SU-DHL-6 (cell line): Measurements from ENCODE around the gene ZNF577.
"Not testable (repeated sequence)": the region's sequence is repeated elsewhere in the genome, so short reads cannot be mapped to it uniquely, and the experiment has no call there.

Experiments
- CTCF ChIP-seq: fragments of 200-600 bp; sonication (generic); IDR thresholded peaks from one replicate; pipeline ENCODE4 v1.5.1; 2017; ENCODE audit warnings: antibody characterized with exemption, mild to moderate bottlenecking, low read length, moderate library complexity; ENCODE audit not compliant: insufficient read depth, poor library complexity, severe bottlenecking
- EZH2phosphoT487 ChIP-seq: fragments of 200-600 bp; sonication (generic), shearing (Covaris generic); conservative IDR thresholded peaks from 2 replicates; pipeline ENCODE4 v1.6.1; 2018; ENCODE audit warnings: mild to moderate bottlenecking, antibody characterized with exemption, low read length, moderate library complexity, mixed read lengths

- not testable (repeated sequence) for TF ChIP-seq CTCF, EZH2phosphoT487
These were observed 20.2 kb upstream of the ZNF577 start for GRCh38 chr19:51907981-51908380.
